ENCODE measurements around the gene EDNRA. TPM values are rescaled to one million over a fixed set of nuclear protein-coding genes. Genes with fewer than 3 reads are reported as not detected.

Gene EDNRA
- total and polyA plus RNA-seq, 7 experiments from 2014 or later = not detected

- intact Hi-C loops (cut with micrococcal nuclease) = no loop called here
- Histone ChIP-seq H3K27me3 (ENCODE audit: control insufficient read depth in 2 of 2, insufficient read depth in 2 of 2, low read length in 2 of 2) (no peaks in the 10 kb centered on the region), H3K36me3 (ENCODE audit: control insufficient read depth in 2 of 3, insufficient read depth in 3 of 3, low read length in 3 of 3) (no peaks in the 10 kb centered on the region), H3K4me3 (ENCODE audit: low read length) (no peak overlapping the region), H3K27ac (ENCODE audit: low read depth, low read length) (no peak overlapping the region), H3K9me3 (ENCODE audit: control insufficient read depth in 2 of 3, low read length in 3 of 3) (no peaks in the 10 kb centered on the region), H3K4me1 (ENCODE audit: control insufficient read depth in 2 of 2, insufficient read depth in 2 of 2, low read length in 2 of 2) (no peaks in the 10 kb centered on the region)
- peaks cover 39 to 42% (median 40%) of the 10 kb centered on the region in 5 donors for H3K27me3 Mint-ChIP-seq
- ATAC-seq = no peak
- CTCF ChIA-PET = no interaction called here
- peaks cover 0 to 6% (median 0%) of the 10 kb centered on the region in 11 donors for H3K9me3 Mint-ChIP-seq
- peaks cover 0 to 4% (median 0%) of the 10 kb centered on the region in 5 donors for H3K36me3 Mint-ChIP-seq
- no peak overlapping the region for H3K27ac Mint-ChIP-seq
- no peaks in the 10 kb centered on the region for H3K4me1 Mint-ChIP-seq
- no peak overlapping the region for H3K4me3 Mint-ChIP-seq
- POLR2A ChIA-PET = no interaction called here
- no peak for DNase-seq
These were observed 1.4 kb downstream of the EDNRA start for GRCh38 chr4:147482281-147482680.

- peaks cover 21 to 29% (median 25%) of the 10 kb centered on the region in 5 donors for H3K27me3 Mint-ChIP-seq
- H3K27me3 ChIP-seq (ENCODE audit: control insufficient read depth in 2 of 2, insufficient read depth in 2 of 2, low read length in 2 of 2) = no peaks in the 10 kb centered on the region
- no peaks in the 10 kb centered on the region for H3K9me3 ChIP-seq (ENCODE audit: control insufficient read depth in 2 of 3, low read length in 3 of 3)
- peaks cover 0 to 4% (median 0%) of the 10 kb centered on the region in 5 donors for H3K36me3 Mint-ChIP-seq
- no peaks in the 10 kb centered on the region for H3K4me1 ChIP-seq (ENCODE audit: control insufficient read depth in 2 of 2, insufficient read depth in 2 of 2, low read length in 2 of 2)
- CTCF ChIA-PET = no interaction called here
- H3K27ac ChIP-seq (ENCODE audit: low read depth, low read length) = no peak overlapping the region
- H3K36me3 ChIP-seq (ENCODE audit: control insufficient read depth in 2 of 3, insufficient read depth in 3 of 3, low read length in 3 of 3) = no peaks in the 10 kb centered on the region
- ATAC-seq (no peak), DNase-seq (no peak)
- intact Hi-C loops (cut with micrococcal nuclease) = no loop called here
- no peak overlapping the region for H3K4me3 ChIP-seq (ENCODE audit: low read length)
- H3K27ac Mint-ChIP-seq = no peak overlapping the region
- POLR2A ChIA-PET = no interaction called here
- peaks cover 0 to 4% (median 0%) of the 10 kb centered on the region in 11 donors for H3K9me3 Mint-ChIP-seq
- no peak overlapping the region for H3K4me3 Mint-ChIP-seq
- no peaks in the 10 kb centered on the region for H3K4me1 Mint-ChIP-seq
These were observed 4.3 kb downstream of the EDNRA start for GRCh38 chr4:147485167-147485566.

DNA sequence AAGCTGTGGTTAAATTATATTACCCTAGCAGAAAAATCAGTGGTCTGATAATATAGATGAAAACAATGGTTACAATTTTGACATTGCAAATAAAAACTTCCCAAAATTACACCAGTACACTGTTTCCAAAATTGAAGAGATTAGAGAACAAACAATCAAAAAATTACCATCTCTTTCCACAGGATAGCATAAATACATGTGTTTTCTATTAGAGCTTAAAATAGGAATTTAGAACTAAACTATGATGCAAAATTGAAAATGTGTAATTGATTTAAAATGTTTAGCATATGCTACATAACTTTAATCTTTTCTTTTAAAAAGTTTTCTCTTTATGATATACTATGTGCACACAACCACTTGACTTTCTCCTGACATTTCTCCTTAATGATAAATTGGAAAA lies 6.7 kb downstream of the EDNRA start:
- no peaks in the 10 kb centered on the region for H3K36me3 Mint-ChIP-seq
- DNase-seq (no peak), ATAC-seq (no peak)
- Histone ChIP-seq H3K9me3 (ENCODE audit: control insufficient read depth in 2 of 3, low read length in 3 of 3) (no peaks in the 10 kb centered on the region), H3K4me3 (ENCODE audit: low read length) (no peak overlapping the region), H3K27ac (ENCODE audit: low read depth, low read length) (no peak overlapping the region), H3K27me3 (ENCODE audit: control insufficient read depth in 2 of 2, insufficient read depth in 2 of 2, low read length in 2 of 2) (no peaks in the 10 kb centered on the region), H3K36me3 (ENCODE audit: control insufficient read depth in 2 of 3, insufficient read depth in 3 of 3, low read length in 3 of 3) (no peaks in the 10 kb centered on the region), H3K4me1 (ENCODE audit: control insufficient read depth in 2 of 2, insufficient read depth in 2 of 2, low read length in 2 of 2) (no peaks in the 10 kb centered on the region)
- H3K27ac Mint-ChIP-seq = no peak overlapping the region
- H3K4me3 Mint-ChIP-seq = no peak overlapping the region
- ChIA-PET POLR2A (no interaction called here), CTCF (no interaction called here)
- H3K4me1 Mint-ChIP-seq = no peaks in the 10 kb centered on the region
- peaks cover 4 to 16% (median 9%) of the 10 kb centered on the region in 5 donors for H3K27me3 Mint-ChIP-seq
- no peaks in the 10 kb centered on the region for H3K9me3 Mint-ChIP-seq
- intact Hi-C loops (cut with micrococcal nuclease) = no loop called here

DNA sequence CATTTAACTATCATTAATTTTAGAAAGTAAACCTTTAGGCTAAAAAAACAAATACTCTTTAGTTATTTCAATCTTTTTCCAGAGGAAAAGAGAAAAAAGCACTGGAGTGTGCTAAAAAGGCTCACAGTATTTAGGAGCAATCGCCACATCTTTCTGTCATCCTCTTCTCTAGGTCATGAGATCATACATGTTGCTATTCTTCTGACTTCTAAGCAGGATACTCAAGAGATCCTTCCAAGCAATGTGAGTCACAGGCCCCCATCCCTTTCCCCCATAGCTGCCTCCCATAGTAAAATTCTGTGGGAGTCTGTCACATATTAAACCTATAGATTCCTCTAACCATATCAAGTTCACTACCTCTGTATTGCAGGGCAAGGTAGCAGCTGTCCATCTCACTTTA lies 7.7 kb downstream of the EDNRA start:
- no peaks in the 10 kb centered on the region for H3K4me1 Mint-ChIP-seq
- no peaks in the 10 kb centered on the region for H3K36me3 ChIP-seq (ENCODE audit: control insufficient read depth in 2 of 3, insufficient read depth in 3 of 3, low read length in 3 of 3)
- peaks cover 0 to 20% (median 9%) of the 10 kb centered on the region in 5 donors for H3K27me3 Mint-ChIP-seq
- H3K36me3 Mint-ChIP-seq = no peaks in the 10 kb centered on the region
- no peak overlapping the region for H3K4me3 ChIP-seq (ENCODE audit: low read length)
- H3K27ac Mint-ChIP-seq = no peak overlapping the region
- POLR2A ChIA-PET = no interaction called here
- intact Hi-C loops (cut with micrococcal nuclease) = no loop called here
- no peak for ATAC-seq
- no peaks in the 10 kb centered on the region for H3K27me3 ChIP-seq (ENCODE audit: control insufficient read depth in 2 of 2, insufficient read depth in 2 of 2, low read length in 2 of 2)
- no peak overlapping the region for H3K4me3 Mint-ChIP-seq
- DNase-seq = no peak
- no peak overlapping the region for H3K27ac ChIP-seq (ENCODE audit: low read depth, low read length)
- no peaks in the 10 kb centered on the region for H3K4me1 ChIP-seq (ENCODE audit: control insufficient read depth in 2 of 2, insufficient read depth in 2 of 2, low read length in 2 of 2)
- no peaks in the 10 kb centered on the region for H3K9me3 ChIP-seq (ENCODE audit: control insufficient read depth in 2 of 3, low read length in 3 of 3)
- H3K9me3 Mint-ChIP-seq = no peaks in the 10 kb centered on the region
- CTCF ChIA-PET = no interaction called here

DNA sequence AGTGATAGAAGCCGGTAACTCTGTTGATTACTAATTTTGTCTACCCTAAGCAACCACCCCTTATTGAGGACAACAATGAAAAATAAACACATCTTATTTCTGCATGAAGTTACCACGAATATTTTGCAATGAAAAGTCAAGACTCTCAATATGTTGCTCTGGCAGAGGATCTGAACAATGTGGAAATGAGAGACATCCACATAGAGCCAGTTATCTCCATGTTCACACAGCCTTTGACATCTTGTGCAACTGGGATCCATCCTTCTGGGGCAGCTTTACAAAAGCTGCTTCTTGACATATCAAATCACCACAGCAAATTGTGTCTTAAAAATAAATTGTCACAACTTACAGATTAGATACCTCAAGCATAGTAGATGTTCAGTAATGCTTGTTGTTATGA lies 10.2 kb downstream of the EDNRA start:
- H3K27me3 Mint-ChIP-seq = peaks cover 0 to 24% (median 11%) of the 10 kb centered on the region in 5 donors
- POLR2A ChIA-PET = no interaction called here
- DNase-seq = no peak
- Histone ChIP-seq H3K4me3 (ENCODE audit: low read length) (no peak overlapping the region), H3K27me3 (ENCODE audit: control insufficient read depth in 2 of 2, insufficient read depth in 2 of 2, low read length in 2 of 2) (no peaks in the 10 kb centered on the region), H3K9me3 (ENCODE audit: control insufficient read depth in 2 of 3, low read length in 3 of 3) (no peaks in the 10 kb centered on the region), H3K4me1 (ENCODE audit: control insufficient read depth in 2 of 2, insufficient read depth in 2 of 2, low read length in 2 of 2) (no peaks in the 10 kb centered on the region), H3K27ac (ENCODE audit: low read depth, low read length) (no peak overlapping the region), H3K36me3 (ENCODE audit: control insufficient read depth in 2 of 3, insufficient read depth in 3 of 3, low read length in 3 of 3) (no peaks in the 10 kb centered on the region)
- H3K36me3 Mint-ChIP-seq = no peaks in the 10 kb centered on the region
- intact Hi-C loops (cut with micrococcal nuclease) = no loop called here
- H3K4me1 Mint-ChIP-seq = no peaks in the 10 kb centered on the region
- H3K27ac Mint-ChIP-seq = no peak overlapping the region
- ATAC-seq = no peak
- no peak overlapping the region for H3K4me3 Mint-ChIP-seq
- CTCF ChIA-PET = no interaction called here
- H3K9me3 Mint-ChIP-seq = peaks cover 0 to 5% (median 0%) of the 10 kb centered on the region in 11 donors

- H3K36me3 Mint-ChIP-seq = no peaks in the 10 kb centered on the region
- Histone ChIP-seq H3K4me1 (ENCODE audit: control insufficient read depth in 2 of 2, insufficient read depth in 2 of 2, low read length in 2 of 2) (no peaks in the 10 kb centered on the region), H3K27me3 (ENCODE audit: control insufficient read depth in 2 of 2, insufficient read depth in 2 of 2, low read length in 2 of 2) (no peaks in the 10 kb centered on the region), H3K27ac (ENCODE audit: low read depth, low read length) (no peak overlapping the region), H3K36me3 (ENCODE audit: control insufficient read depth in 2 of 3, insufficient read depth in 3 of 3, low read length in 3 of 3) (no peaks in the 10 kb centered on the region), H3K9me3 (ENCODE audit: control insufficient read depth in 2 of 3, low read length in 3 of 3) (no peaks in the 10 kb centered on the region), H3K4me3 (ENCODE audit: low read length) (no peak overlapping the region)
- peaks cover 0 to 5% (median 0%) of the 10 kb centered on the region in 11 donors for H3K9me3 Mint-ChIP-seq
- CTCF ChIA-PET = interaction anchor here (0.7 kb wide), 1 partner anchor 1520 kb away, joined by 3 read pairs; no protein-coding TSS in a partner anchor
- H3K27me3 Mint-ChIP-seq = peaks cover 0 to 27% (median 11%) of the 10 kb centered on the region in 5 donors
- DNase-seq = no peak
- no peak overlapping the region for H3K27ac Mint-ChIP-seq
- POLR2A ChIA-PET = no interaction called here
- ATAC-seq = no peak
- intact Hi-C loops (cut with micrococcal nuclease) = no loop called here
- H3K4me1 Mint-ChIP-seq = no peaks in the 10 kb centered on the region
- H3K4me3 Mint-ChIP-seq = no peak overlapping the region
These were observed 11.4 kb downstream of the EDNRA start for GRCh38 chr4:147492306-147492705.

DNA sequence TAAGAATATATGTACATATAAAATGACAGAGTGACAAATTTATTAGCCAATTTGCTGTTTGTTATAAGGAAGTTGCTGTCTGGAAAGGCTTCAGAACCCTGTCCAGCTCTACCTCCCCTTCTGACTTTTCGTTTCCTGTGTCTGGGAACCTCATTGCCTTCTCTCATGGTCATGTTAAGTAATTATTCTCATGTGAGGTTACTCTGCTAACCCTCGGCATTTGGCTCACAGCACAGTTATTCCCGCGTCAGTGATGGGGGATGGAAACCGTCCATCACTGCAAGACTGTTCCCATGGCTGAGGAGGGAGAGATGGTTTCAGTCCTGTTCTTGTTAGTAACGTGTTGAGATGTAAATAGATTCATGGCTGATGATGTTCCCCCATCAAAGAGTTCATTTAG lies 11.9 kb downstream of the EDNRA start:
- H3K4me3 Mint-ChIP-seq = no peak overlapping the region
- H3K4me3 ChIP-seq (ENCODE audit: low read length) = no peak overlapping the region
- no peak for DNase-seq
- no peaks in the 10 kb centered on the region for H3K4me1 Mint-ChIP-seq
- peaks cover 0 to 27% (median 11%) of the 10 kb centered on the region in 5 donors for H3K27me3 Mint-ChIP-seq
- intact Hi-C loops (cut with micrococcal nuclease) = no loop called here
- H3K27me3 ChIP-seq (ENCODE audit: control insufficient read depth in 2 of 2, insufficient read depth in 2 of 2, low read length in 2 of 2) = no peaks in the 10 kb centered on the region
- no peaks in the 10 kb centered on the region for H3K36me3 ChIP-seq (ENCODE audit: control insufficient read depth in 2 of 3, insufficient read depth in 3 of 3, low read length in 3 of 3)
- H3K9me3 Mint-ChIP-seq = peaks cover 0 to 5% (median 0%) of the 10 kb centered on the region in 11 donors
- POLR2A ChIA-PET = no interaction called here
- H3K27ac ChIP-seq (ENCODE audit: low read depth, low read length) = no peak overlapping the region
- CTCF ChIA-PET = interaction anchor here (0.7 kb wide), 1 partner anchor 1521 kb away, joined by 3 read pairs; no protein-coding TSS in a partner anchor
- no peak overlapping the region for H3K27ac Mint-ChIP-seq
- no peaks in the 10 kb centered on the region for H3K9me3 ChIP-seq (ENCODE audit: control insufficient read depth in 2 of 3, low read length in 3 of 3)
- H3K36me3 Mint-ChIP-seq = no peaks in the 10 kb centered on the region
- H3K4me1 ChIP-seq (ENCODE audit: control insufficient read depth in 2 of 2, insufficient read depth in 2 of 2, low read length in 2 of 2) = no peaks in the 10 kb centered on the region
- no peak for ATAC-seq

Data from naive thymus-derived CD4-positive, alpha-beta T cell (primary cell).